BLaER1 treated with 17β-estradiol and CSF1 and Interleukin-3, amounts not matched to agents 10 nM and 100 nM (cell line): Measurements from ENCODE around the gene NYAP1.

Experiments
- H3K27ac ChIP-seq, 11 experiments: shearing (Covaris generic); formaldehyde crosslinking; 2 replicates each; pipeline ENCODE4 v1.8.1; 2022
- H3K27me3 ChIP-seq, 11 experiments: shearing (Covaris generic); formaldehyde crosslinking; 2 replicates each; pipeline ENCODE4 v1.8.1; 2022
- H3K36me3 ChIP-seq, 11 experiments: shearing (Covaris generic); formaldehyde crosslinking; 2 replicates each; pipeline ENCODE4 v1.8.1; 2022
- H3K4me1 ChIP-seq, 10 experiments: shearing (Covaris generic); formaldehyde crosslinking; 2 replicates each; pipeline ENCODE4 v1.8.1; 2022
- H3K4me2 ChIP-seq, 11 experiments: shearing (Covaris generic); formaldehyde crosslinking; 2 replicates each; pipeline ENCODE4 v1.8.1; 2022
- H3K4me3 ChIP-seq, 10 experiments: shearing (Covaris generic); formaldehyde crosslinking; 2 replicates each; pipeline ENCODE4 v1.8.1; 2022
- H3K9ac ChIP-seq, 11 experiments: shearing (Covaris generic); formaldehyde crosslinking; 2 replicates each; pipeline ENCODE4 v1.8.1; 2022
- H3K9me3 ChIP-seq, 11 experiments: shearing (Covaris generic); formaldehyde crosslinking; replicated peaks in 1 of 11; 2 replicates each; pipeline ENCODE4 v1.8.1; 2022
- H4K20me1 ChIP-seq, 11 experiments: shearing (Covaris generic); formaldehyde crosslinking; 2 replicates each; pipeline ENCODE4 v1.8.1; 2022
- Cebpa-rat ChIP-seq, 11 experiments: shearing (Covaris generic); IDR thresholded peaks; 2 replicates each; pipeline ENCODE4 v1.8.1; 2022

The NYAP1 gene

DNA sequence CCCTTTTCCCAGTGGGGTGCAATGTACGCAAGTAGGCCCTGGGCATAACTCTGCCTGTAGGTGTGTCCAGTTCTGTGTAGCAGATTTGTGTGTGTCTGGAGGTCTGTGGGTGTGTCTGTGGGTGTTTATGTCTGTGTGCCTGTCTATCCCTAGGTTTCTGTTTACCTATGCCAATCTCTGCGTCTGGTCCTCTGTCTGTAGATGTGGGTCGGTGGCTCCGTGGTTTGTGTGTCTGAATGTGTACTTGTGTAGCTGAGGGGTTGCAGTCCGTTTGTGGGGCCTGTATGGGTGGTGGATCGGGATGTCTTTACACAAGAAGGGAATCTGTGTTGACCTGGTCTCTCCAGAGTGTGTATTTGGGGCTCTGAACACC lies 932 bp downstream of the NYAP1 start:
- Histone ChIP-seq H3K27me3 (no peaks in the 10 kb centered on the region), H4K20me1 (0 out of 22 replicates have a peak, but pooled peaks cover 0 to 7% (median 0%) of the 10 kb centered on the region in 11 experiments), H3K27ac (no peak overlapping the region), H3K9ac (no peak overlapping the region; a peak in 1 of 22 replicates), H3K4me2 (peak overlapping the region in 5 of 11 experiments; percentile 68 to 98 (median 94); a peak in 6 of 22 replicates), H3K4me1 (peaks cover 39 to 78% (median 64%) of the 10 kb centered on the region in 10 experiments), H3K4me3 (no peak overlapping the region), H3K36me3 (no peaks in the 10 kb centered on the region), H3K9me3 (no peaks in the 10 kb centered on the region)
- TF ChIP-seq Cebpa-rat (IDR thresholded peaks at IDR 0.05), result no peak

- H3K4me3 ChIP-seq, result no peak overlapping the region
- H3K4me2 ChIP-seq, result peak overlapping the region in 6 of 11 experiments; percentile 0 to 34 (median 19); a peak in 8 of 22 replicates
- no peaks in the 10 kb centered on the region for H3K9me3 ChIP-seq
- H3K27ac ChIP-seq, result no peak overlapping the region
- peaks cover 31 to 78% (median 62%) of the 10 kb centered on the region in 10 experiments for H3K4me1 ChIP-seq
- TF ChIP-seq Cebpa-rat (IDR thresholded peaks at IDR 0.05), result no peak
- H4K20me1 ChIP-seq, result peaks cover 0 to 7% (median 0%) of the 10 kb centered on the region in 11 experiments; a peak in 1 of 22 replicates
- H3K36me3 ChIP-seq, result no peaks in the 10 kb centered on the region
- no peaks in the 10 kb centered on the region for H3K27me3 ChIP-seq
- no peak overlapping the region for H3K9ac ChIP-seq
Observed at GRCh38 chr7:100485471-100485876, 1.7 kb downstream of the NYAP1 start.

GRCh38 chr7:100486111-100486636 lies 2.4 kb downstream of the NYAP1 start:
- Histone ChIP-seq H4K20me1 (peaks cover 0 to 7% (median 0%) of the 10 kb centered on the region in 11 experiments; a peak in 1 of 22 replicates), H3K36me3 (no peaks in the 10 kb centered on the region), H3K4me2 (peak overlapping the region in 7 of 11 experiments; percentile 1 to 72 (median 53); a peak in 10 of 22 replicates), H3K4me3 (no peak overlapping the region), H3K4me1 (peaks cover 25 to 72% (median 56%) of the 10 kb centered on the region in 10 experiments), H3K9ac (0 out of 22 replicates have a peak overlapping the region, but pooled peaks of 2 of the 11 experiments have one; percentile 9 to 13), H3K9me3 (no peaks in the 10 kb centered on the region), H3K27me3 (no peaks in the 10 kb centered on the region; a peak in 1 of 22 replicates), H3K27ac (no peak overlapping the region)
- no peak for TF ChIP-seq Cebpa-rat (IDR thresholded peaks at IDR 0.05)

DNA sequence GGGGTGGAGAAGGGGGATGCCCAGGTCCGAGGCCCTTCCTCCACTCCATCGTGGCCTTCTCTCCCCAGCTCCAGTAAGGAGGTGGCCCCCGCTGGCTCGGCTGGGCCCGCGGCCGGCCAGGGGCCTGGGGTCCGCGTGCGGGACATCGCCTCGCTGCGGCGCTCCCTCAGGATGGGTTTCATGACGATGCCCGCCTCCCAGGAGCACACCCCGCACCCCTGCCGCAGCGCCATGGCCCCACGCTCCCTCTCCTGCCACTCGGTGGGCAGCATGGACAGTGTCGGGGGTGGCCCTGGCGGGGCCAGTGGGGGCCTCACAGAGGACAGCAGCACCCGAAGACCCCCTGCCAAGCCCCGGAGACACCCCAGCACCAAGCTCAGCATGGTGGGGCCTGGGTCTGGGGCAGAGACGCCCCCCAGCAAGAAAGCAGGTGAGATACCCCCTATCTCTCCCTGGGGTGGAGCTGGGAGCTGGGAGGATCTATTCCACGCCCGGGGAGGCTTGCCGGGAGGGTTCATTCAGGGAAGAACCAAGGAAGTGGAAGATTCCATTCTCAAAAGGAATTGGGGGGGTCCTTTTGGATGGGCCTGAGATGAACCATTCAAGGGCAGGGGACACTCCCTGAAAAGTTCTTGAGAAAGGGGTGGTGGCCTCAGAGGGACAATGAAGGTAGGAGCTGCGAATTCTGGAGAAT lies 3.2 kb downstream of the NYAP1 start:
- Histone ChIP-seq H3K4me2 (peak overlapping the region; percentile 29 to 72 (median 48); a peak in 21 of 22 replicates), H4K20me1 (peaks cover 0 to 7% (median 0%) of the 10 kb centered on the region in 11 experiments; a peak in 1 of 22 replicates), H3K4me1 (peaks cover 25 to 66% (median 51%) of the 10 kb centered on the region in 10 experiments), H3K36me3 (no peaks in the 10 kb centered on the region), H3K9ac (peak overlapping the region in 3 of 11 experiments; percentile 9 to 16 (median 16); a peak in 1 of 22 replicates), H3K4me3 (no peak overlapping the region), H3K9me3 (no peaks in the 10 kb centered on the region), H3K27me3 (peaks cover 0 to 3% (median 0%) of the 10 kb centered on the region in 11 experiments; a peak in 2 of 22 replicates), H3K27ac (peak overlapping the region in 1 of 11 experiments; percentile 13; a peak in 1 of 22 replicates)
- no peak for TF ChIP-seq Cebpa-rat (IDR thresholded peaks at IDR 0.05)

DNA sequence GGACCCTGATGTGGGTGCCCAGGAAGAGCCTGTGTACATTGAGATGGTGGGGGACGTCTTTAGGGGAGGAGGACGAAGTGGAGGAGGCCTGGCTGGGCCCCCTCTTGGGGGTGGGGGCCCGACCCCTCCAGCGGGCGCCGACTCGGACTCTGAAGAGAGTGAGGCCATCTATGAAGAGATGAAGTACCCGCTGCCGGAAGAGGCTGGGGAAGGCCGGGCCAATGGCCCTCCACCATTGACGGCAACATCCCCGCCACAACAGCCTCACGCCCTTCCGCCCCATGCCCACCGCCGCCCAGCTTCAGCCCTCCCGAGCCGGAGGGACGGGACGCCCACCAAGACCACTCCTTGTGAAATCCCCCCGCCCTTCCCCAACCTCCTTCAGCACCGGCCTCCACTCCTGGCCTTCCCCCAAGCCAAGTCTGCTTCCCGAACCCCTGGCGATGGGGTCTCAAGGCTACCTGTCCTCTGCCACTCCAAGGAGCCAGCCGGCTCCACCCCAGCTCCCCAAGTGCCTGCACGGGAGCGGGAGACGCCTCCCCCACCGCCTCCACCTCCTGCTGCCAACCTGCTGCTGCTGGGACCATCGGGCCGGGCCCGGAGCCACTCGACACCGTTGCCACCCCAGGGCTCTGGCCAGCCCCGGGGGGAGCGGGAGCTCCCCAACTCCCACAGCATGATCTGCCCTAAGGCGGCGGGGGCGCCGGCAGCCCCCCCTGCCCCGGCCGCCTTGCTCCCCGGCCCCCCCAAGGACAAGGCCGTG lies 4.8 kb downstream of the NYAP1 start:
- Histone ChIP-seq H3K27ac (peak overlapping the region in 1 of 11 experiments; percentile 38; a peak in 1 of 22 replicates), H3K4me1 (peaks cover 16 to 61% (median 48%) of the 10 kb centered on the region in 10 experiments; a peak in 19 of 20 replicates), H3K36me3 (no peaks in the 10 kb centered on the region), H3K27me3 (peaks cover 0 to 19% (median 9%) of the 10 kb centered on the region in 11 experiments; a peak in 13 of 22 replicates), H3K9me3 (no peaks in the 10 kb centered on the region), H3K4me3 (no peak overlapping the region), H3K9ac (no peak overlapping the region), H4K20me1 (peaks cover 0 to 7% (median 0%) of the 10 kb centered on the region in 11 experiments; a peak in 1 of 22 replicates), H3K4me2 (0 out of 22 replicates have a peak overlapping the region, but pooled peaks of 1 of the 11 experiments have one; percentile 18)
- no peak for TF ChIP-seq Cebpa-rat (IDR thresholded peaks at IDR 0.05)

DNA sequence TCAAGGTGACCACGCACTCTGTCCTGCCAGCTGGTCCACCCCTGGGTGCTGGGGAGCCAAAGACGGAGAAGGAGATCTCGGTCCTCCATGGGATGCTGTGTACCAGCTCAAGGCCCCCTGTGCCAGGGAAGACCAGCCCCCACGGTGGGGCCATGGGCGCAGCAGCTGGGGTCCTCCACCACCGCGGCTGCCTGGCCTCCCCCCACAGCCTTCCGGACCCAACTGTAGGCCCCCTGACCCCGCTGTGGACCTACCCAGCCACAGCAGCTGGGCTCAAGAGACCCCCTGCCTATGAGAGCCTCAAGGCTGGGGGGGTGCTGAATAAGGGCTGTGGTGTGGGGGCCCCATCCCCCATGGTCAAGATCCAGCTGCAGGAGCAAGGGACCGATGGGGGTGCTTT lies 5.4 kb downstream of the NYAP1 start:
- no peak overlapping the region for H3K4me3 ChIP-seq
- no peak for TF ChIP-seq Cebpa-rat (IDR thresholded peaks at IDR 0.05)
- H3K4me2 ChIP-seq, result peak overlapping the region in 8 of 11 experiments; percentile 10 to 46 (median 28); a peak in 5 of 22 replicates
- no peaks in the 10 kb centered on the region for H3K36me3 ChIP-seq
- peak overlapping the region in 2 of 11 experiments; percentile 33 to 38; a peak in 2 of 22 replicates for H3K27ac ChIP-seq
- H3K9me3 ChIP-seq, result no peaks in the 10 kb centered on the region
- no peak overlapping the region for H3K9ac ChIP-seq
- peaks cover 20 to 64% (median 50%) of the 10 kb centered on the region in 10 experiments; a peak in 19 of 20 replicates for H3K4me1 ChIP-seq
- H3K27me3 ChIP-seq, result peaks cover 0 to 20% (median 9%) of the 10 kb centered on the region in 11 experiments; a peak in 13 of 22 replicates
- peaks cover 0 to 6% (median 0%) of the 10 kb centered on the region in 11 experiments; a peak in 1 of 22 replicates for H4K20me1 ChIP-seq

DNA sequence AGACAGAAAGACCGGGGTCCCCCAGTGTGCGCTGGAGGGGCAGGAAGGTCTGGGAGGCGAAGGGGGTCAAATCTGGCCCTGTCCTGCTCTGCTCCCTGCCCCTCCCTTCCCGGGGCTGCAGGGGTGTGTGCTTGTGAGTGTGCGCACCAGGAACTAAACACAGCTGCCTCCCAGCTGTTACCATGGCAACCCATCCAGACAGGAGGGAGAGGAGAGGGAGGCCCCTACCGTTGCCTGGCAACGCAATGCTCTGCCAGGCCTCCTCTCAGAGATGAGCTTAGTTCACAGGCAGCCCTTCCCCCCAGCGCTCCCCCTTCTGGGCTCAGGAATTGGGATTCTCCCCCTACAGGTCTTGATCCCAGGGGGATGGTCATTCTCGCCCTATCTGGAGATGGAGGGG lies 6.1 kb downstream of the NYAP1 start:
- Histone ChIP-seq H3K36me3 (no peaks in the 10 kb centered on the region), H3K4me1 (peaks cover 21 to 60% (median 51%) of the 10 kb centered on the region in 10 experiments; a peak in 19 of 20 replicates), H3K4me3 (no peak overlapping the region), H3K4me2 (peak overlapping the region in 7 of 11 experiments; percentile 4 to 38 (median 31); a peak in 10 of 22 replicates), H3K9ac (no peak overlapping the region), H3K27ac (peak overlapping the region in 2 of 11 experiments; percentile 17 to 28; a peak in 2 of 22 replicates), H4K20me1 (no peaks in the 10 kb centered on the region; a peak in 1 of 22 replicates), H3K9me3 (no peaks in the 10 kb centered on the region), H3K27me3 (peaks cover 0 to 20% (median 9%) of the 10 kb centered on the region in 11 experiments; a peak in 13 of 22 replicates)
- TF ChIP-seq Cebpa-rat (IDR thresholded peaks at IDR 0.05), result no peak

GRCh38 chr7:100490483-100491191 lies 6.9 kb downstream of the NYAP1 start:
- H3K9ac ChIP-seq, result no peak overlapping the region
- H3K4me2 ChIP-seq, result peak overlapping the region in 5 of 11 experiments; percentile 4 to 38 (median 35); a peak in 6 of 22 replicates
- no peak overlapping the region for H3K4me3 ChIP-seq
- peaks cover 0 to 20% (median 9%) of the 10 kb centered on the region in 11 experiments; a peak in 13 of 22 replicates for H3K27me3 ChIP-seq
- no peaks in the 10 kb centered on the region; a peak in 1 of 22 replicates for H4K20me1 ChIP-seq
- peak overlapping the region in 2 of 11 experiments; percentile 17 to 28; a peak in 2 of 22 replicates for H3K27ac ChIP-seq
- H3K36me3 ChIP-seq, result no peaks in the 10 kb centered on the region
- no peaks in the 10 kb centered on the region for H3K9me3 ChIP-seq
- TF ChIP-seq Cebpa-rat (IDR thresholded peaks at IDR 0.05), result no peak
- peaks cover 21 to 59% (median 48%) of the 10 kb centered on the region in 10 experiments; a peak in 19 of 20 replicates for H3K4me1 ChIP-seq
